Measurements from ENCODE around the gene KLF18. TPM values are rescaled to one million over a fixed set of nuclear protein-coding genes. Genes with fewer than 3 reads are reported as not detected.

The KLF18 gene
- total RNA-seq, 1 experiment from 2014 or later, result not detected

DNA sequence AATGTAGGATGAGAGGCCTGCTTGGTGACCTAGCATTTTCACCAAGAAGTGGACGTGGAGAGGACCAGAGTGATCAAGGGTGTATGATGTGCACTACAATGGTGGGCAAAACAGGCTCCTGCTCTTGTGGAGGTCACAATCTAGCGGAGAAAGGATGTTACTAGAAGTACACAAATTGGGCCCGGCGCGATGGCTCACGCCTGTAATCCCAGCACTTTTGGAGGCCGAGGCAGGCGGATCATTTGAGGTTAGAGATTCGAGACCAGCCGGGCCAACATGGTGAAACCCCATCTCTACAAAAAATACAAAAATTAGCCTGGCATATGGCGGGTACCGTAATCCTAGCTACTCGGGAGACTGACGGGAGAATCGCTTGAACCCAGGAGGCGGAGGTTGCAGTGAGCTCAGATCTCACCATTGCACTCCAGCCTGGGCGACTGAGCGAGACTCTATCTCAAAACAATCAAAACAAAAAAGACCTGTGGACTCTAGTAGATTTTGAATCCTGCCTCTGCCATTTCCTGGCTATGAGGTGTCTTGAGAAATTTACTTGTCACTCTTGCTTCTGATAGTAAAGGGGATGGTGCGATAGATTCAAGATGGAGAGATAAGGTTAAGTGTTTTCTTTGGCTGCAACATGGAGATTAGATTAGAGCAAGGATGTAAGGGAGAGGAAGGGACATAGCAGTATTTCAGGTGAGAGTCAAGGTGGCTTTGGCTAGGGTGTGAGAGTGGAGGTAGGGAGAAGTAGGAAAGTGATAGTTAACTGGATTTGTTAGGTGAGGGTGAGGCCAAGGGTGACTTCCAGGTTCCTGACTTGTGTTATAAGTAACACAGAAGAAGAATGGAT, 7.1 kb downstream of the KLF18 start:
- no peak overlapping the region for H3K4me3 ChIP-seq (ENCODE audit: low read depth, low read length, poor library complexity, severe bottlenecking)
- H3K27ac ChIP-seq (ENCODE audit: low read depth, low read length, poor library complexity, severe bottlenecking), result no peak overlapping the region
- no peaks in the 10 kb centered on the region for H3K9me3 ChIP-seq (ENCODE audit: low read depth, low read length, poor library complexity, severe bottlenecking)
- no peaks in the 10 kb centered on the region for H3K4me1 ChIP-seq (ENCODE audit: insufficient read depth, low read length, poor library complexity, severe bottlenecking)
- intact Hi-C loops (cut with micrococcal nuclease; ENCODE audit: unreplicated experiment), result no loop called here
- no peaks in the 10 kb centered on the region for H3K36me3 ChIP-seq (ENCODE audit: insufficient read depth, low read length, poor library complexity, severe bottlenecking)
- no TSS peak for BruUV-seq (replicated peaks)
- no peak for TF ChIP-seq EZH2 (IDR thresholded peaks at IDR 0.05; ENCODE audit: borderline replicate concordance, low read depth, low read length, poor library complexity, severe bottlenecking)
- TF ChIP-seq, protein P1, sequence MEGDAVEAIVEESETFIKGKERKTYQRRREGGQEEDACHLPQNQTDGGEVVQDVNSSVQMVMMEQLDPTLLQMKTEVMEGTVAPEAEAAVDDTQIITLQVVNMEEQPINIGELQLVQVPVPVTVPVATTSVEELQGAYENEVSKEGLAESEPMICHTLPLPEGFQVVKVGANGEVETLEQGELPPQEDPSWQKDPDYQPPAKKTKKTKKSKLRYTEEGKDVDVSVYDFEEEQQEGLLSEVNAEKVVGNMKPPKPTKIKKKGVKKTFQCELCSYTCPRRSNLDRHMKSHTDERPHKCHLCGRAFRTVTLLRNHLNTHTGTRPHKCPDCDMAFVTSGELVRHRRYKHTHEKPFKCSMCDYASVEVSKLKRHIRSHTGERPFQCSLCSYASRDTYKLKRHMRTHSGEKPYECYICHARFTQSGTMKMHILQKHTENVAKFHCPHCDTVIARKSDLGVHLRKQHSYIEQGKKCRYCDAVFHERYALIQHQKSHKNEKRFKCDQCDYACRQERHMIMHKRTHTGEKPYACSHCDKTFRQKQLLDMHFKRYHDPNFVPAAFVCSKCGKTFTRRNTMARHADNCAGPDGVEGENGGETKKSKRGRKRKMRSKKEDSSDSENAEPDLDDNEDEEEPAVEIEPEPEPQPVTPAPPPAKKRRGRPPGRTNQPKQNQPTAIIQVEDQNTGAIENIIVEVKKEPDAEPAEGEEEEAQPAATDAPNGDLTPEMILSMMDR (conservative IDR thresholded peaks at IDR 0.05; ENCODE audit: low read depth, low read length), result no peak
- no peak for DNase-seq (ENCODE audit: low spot score)
- CTCF ChIA-PET, result no interaction called here
- no peaks in the 10 kb centered on the region for H3K27me3 ChIP-seq (replicated peaks; ENCODE audit: insufficient read depth, low read depth, low read length, poor library complexity)
- POLR2A ChIA-PET (ENCODE audit: low non-redundant PET), result no interaction called here

DNA sequence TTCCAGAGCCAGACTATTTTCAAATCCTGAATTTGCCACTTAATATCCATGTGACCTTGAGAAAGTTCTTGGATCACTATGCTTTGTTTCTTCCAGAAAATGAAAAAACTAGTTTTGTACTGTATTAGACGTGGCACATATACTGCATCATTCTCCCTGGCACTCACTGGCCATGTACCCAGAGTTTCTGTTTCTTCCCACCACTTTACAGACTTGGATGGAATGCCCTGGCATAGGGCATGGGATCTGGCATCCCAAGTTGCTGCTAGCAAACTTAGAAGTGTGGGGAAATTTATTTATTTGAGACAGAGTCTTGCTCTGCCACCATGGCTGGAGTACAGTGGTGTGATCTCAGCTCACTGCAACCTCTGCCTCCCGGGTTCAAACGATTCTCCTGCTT, 10.0 kb downstream of the KLF18 start:
- no TSS peak for BruUV-seq (replicated peaks)
- no peak overlapping the region for H3K27ac ChIP-seq (ENCODE audit: low read depth, low read length, poor library complexity, severe bottlenecking)
- TF ChIP-seq EZH2 (IDR thresholded peaks at IDR 0.05; ENCODE audit: borderline replicate concordance, low read depth, low read length, poor library complexity, severe bottlenecking), result no peak
- TF ChIP-seq, protein P1 (conservative IDR thresholded peaks at IDR 0.05; ENCODE audit: low read depth, low read length), result no peak
- H3K4me1 ChIP-seq (ENCODE audit: insufficient read depth, low read length, poor library complexity, severe bottlenecking), result no peaks in the 10 kb centered on the region
- no peak for DNase-seq (ENCODE audit: low spot score)
- no peaks in the 10 kb centered on the region for H3K36me3 ChIP-seq (ENCODE audit: insufficient read depth, low read length, poor library complexity, severe bottlenecking)
- intact Hi-C loops (cut with micrococcal nuclease; ENCODE audit: unreplicated experiment), result no loop called here
- ChIA-PET POLR2A (ENCODE audit: low non-redundant PET) (no interaction called here), CTCF (no interaction called here)
- H3K9me3 ChIP-seq (ENCODE audit: low read depth, low read length, poor library complexity, severe bottlenecking), result no peaks in the 10 kb centered on the region
- no peak overlapping the region for H3K4me3 ChIP-seq (ENCODE audit: low read depth, low read length, poor library complexity, severe bottlenecking)
- H3K27me3 ChIP-seq (replicated peaks; ENCODE audit: insufficient read depth, low read depth, low read length, poor library complexity), result no peaks in the 10 kb centered on the region

DNA sequence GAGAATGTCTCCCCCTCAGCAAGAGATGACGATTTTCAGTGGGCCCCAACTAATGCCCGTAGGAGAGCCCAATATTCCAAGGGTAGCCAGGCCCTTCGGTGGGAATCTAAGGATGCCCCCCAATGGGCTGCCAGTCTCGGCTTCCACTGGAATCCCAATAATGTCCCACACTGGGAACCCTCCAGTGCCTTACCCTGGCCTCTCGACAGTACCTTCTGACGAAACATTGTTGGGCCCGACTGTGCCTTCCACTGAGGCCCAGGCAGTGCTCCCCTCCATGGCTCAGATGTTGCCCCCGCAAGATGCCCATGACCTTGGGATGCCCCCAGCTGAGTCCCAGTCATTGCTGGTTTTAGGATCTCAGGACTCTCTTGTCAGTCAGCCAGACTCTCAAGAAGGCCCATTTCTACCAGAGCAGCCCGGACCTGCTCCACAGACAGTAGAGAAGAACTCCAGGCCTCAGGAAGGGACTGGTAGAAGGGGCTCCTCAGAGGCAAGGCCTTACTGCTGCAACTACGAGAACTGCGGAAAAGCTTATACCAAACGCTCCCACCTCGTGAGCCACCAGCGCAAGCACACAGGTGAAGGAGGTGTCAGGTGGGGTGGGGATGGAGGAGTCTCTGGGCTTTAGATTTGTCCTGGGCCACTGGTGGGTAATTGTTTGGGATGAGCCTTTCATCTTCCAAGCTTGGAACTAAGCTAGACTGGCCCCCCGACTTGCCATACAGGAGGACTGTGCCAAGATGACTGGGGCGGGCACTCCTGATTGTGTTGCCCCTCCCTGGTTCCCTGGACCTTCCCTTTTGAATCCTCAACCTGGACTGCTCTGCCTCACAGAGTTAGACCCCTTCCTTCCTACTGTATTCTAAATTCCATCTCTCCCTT, 11.6 kb downstream of the KLF18 start:
- TF ChIP-seq, protein P1 (conservative IDR thresholded peaks at IDR 0.05; ENCODE audit: low read depth, low read length), result no peak
- TF ChIP-seq EZH2 (IDR thresholded peaks at IDR 0.05; ENCODE audit: borderline replicate concordance, low read depth, low read length, poor library complexity, severe bottlenecking), result no peak
- ChIA-PET POLR2A (ENCODE audit: low non-redundant PET) (no interaction called here), CTCF (no interaction called here)
- DNase-seq (ENCODE audit: low spot score), result no peak
- no peaks in the 10 kb centered on the region for H3K27me3 ChIP-seq (replicated peaks; ENCODE audit: insufficient read depth, low read depth, low read length, poor library complexity)
- intact Hi-C loops (cut with micrococcal nuclease; ENCODE audit: unreplicated experiment), result no loop called here
- H3K27ac ChIP-seq (ENCODE audit: low read depth, low read length, poor library complexity, severe bottlenecking), result no peak overlapping the region
- no TSS peak for BruUV-seq (replicated peaks)
- H3K36me3 ChIP-seq (ENCODE audit: insufficient read depth, low read length, poor library complexity, severe bottlenecking), result no peaks in the 10 kb centered on the region
- H3K4me3 ChIP-seq (ENCODE audit: low read depth, low read length, poor library complexity, severe bottlenecking), result no peak overlapping the region
- no peaks in the 10 kb centered on the region for H3K4me1 ChIP-seq (ENCODE audit: insufficient read depth, low read length, poor library complexity, severe bottlenecking)
- H3K9me3 ChIP-seq (ENCODE audit: low read depth, low read length, poor library complexity, severe bottlenecking), result no peaks in the 10 kb centered on the region

All from A673 (cell line).